Endothelial cell of umbilical vein (primary cell): ENCODE results near the gene SH2D6.
"Not testable (repeated sequence)": the region's sequence is repeated elsewhere in the genome, so short reads cannot be mapped to it uniquely, and the experiment has no call there.

Experiments used
- POLR2A ChIP-seq: IDR thresholded peaks from 2 replicates; pipeline ENCODE4 v1.6.1; 2012; ENCODE audit warnings: low read depth, mild to moderate bottlenecking, control low read depth, low read length
- TF ChIP-seq, protein P1 (sequence below), 2 donors: IDR thresholded peaks; 1 replicate in 1 of 2; 2 replicates in 1 of 2; pipeline ENCODE4 v1.5.1; 2011; ENCODE audit warnings: low read length in 2 of 2, mild to moderate bottlenecking in 2 of 2, moderate library complexity in 2 of 2, control low read depth in 1 of 2, inconsistent platforms in 1 of 2, low read depth in 1 of 2; ENCODE audit not compliant: insufficient read depth in 1 of 2; ENCODE audit errors: extremely low read depth in 1 of 2

DNA sequence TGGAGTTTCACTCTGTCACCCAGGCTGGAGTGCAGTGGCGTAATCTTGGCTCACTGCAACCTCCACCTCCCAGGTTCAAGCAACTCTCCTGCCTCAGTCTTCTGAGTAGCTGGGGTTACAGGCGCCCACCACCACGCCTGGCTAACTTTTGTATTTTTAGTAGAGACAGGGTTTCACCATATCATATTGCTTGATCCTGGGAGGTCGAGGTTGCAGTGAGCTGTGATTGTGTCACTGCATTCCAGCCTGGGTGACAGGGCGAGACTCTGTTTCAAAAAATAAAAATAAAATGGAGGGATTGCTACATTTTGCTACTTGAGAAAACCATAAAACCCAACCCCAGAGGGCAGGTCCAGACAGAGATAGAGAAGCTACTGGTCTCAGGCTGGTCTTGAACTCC, 35.4 kb upstream of the SH2D6 start:
- TF ChIP-seq, protein P1, sequence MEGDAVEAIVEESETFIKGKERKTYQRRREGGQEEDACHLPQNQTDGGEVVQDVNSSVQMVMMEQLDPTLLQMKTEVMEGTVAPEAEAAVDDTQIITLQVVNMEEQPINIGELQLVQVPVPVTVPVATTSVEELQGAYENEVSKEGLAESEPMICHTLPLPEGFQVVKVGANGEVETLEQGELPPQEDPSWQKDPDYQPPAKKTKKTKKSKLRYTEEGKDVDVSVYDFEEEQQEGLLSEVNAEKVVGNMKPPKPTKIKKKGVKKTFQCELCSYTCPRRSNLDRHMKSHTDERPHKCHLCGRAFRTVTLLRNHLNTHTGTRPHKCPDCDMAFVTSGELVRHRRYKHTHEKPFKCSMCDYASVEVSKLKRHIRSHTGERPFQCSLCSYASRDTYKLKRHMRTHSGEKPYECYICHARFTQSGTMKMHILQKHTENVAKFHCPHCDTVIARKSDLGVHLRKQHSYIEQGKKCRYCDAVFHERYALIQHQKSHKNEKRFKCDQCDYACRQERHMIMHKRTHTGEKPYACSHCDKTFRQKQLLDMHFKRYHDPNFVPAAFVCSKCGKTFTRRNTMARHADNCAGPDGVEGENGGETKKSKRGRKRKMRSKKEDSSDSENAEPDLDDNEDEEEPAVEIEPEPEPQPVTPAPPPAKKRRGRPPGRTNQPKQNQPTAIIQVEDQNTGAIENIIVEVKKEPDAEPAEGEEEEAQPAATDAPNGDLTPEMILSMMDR (IDR thresholded peaks at IDR 0.05; ENCODE audit: extremely low read depth in 1 of 2, insufficient read depth in 1 of 2, low read depth in 1 of 2, low read length in 2 of 2) = not testable (repeated sequence)
- not testable (repeated sequence) for TF ChIP-seq POLR2A
